Stimulated activated CD8-positive, alpha-beta memory T cell treated with anti-CD3 and anti-CD28 coated beads, Interleukin-7, amount 100 ng/mL, for 48 hours (primary cell): ENCODE measurements around the gene KRT9.
"Not testable (repeated sequence)": the region's sequence is repeated elsewhere in the genome, so short reads cannot be mapped to it uniquely, and the experiment has no call there.

ENCODE experiments used
- DNase-seq, 2 donors: peaks; one replicate each; pipeline ENCODE4 v3.0.0-alpha.2; 2020; ENCODE audit warnings: low read depth in 1 of 2; ENCODE audit errors: extremely low read depth in 1 of 2

Gene KRT9

GRCh38 chr17:41602524-41602923 is 30.7 kb upstream of the KRT9 start:
- no peak for DNase-seq

GRCh38 chr17:41600318-41600717 is 28.5 kb upstream of the KRT9 start:
- DNase-seq = no peak

- DNase-seq = no peak
Measured at GRCh38 chr17:41599680-41600079, 27.8 kb upstream of the KRT9 start.

- DNase-seq = no peak
Measured at GRCh38 chr17:41595585-41595984, 23.7 kb upstream of the KRT9 start.

- DNase-seq = no peak
Measured at GRCh38 chr17:41594363-41594915, 22.6 kb upstream of the KRT9 start.

- DNase-seq = no peak
Measured at GRCh38 chr17:41593306-41593981, 21.6 kb upstream of the KRT9 start.

GRCh38 chr17:41592601-41593305 is 20.9 kb upstream of the KRT9 start:
- DNase-seq = no peak

GRCh38 chr17:41589301-41589700 is 17.4 kb upstream of the KRT9 start:
- no peak for DNase-seq

GRCh38 chr17:41588126-41588810 is 16.4 kb upstream of the KRT9 start:
- DNase-seq = no peak

- no peak for DNase-seq
Measured at GRCh38 chr17:41586863-41587495, 15.1 kb upstream of the KRT9 start, which contains the start of gene KRT14. Gene KRT14, minus strand, starts transcription at chr17:41586895. Its CDS starts 61 bp downstream, at chr17:41586834.

GRCh38 chr17:41585301-41586056 is 13.6 kb upstream of the KRT9 start:
- DNase-seq = no peak

GRCh38 chr17:41584331-41584927 is 12.6 kb upstream of the KRT9 start:
- not testable (repeated sequence) for DNase-seq

GRCh38 chr17:41583137-41584127 is 11.6 kb upstream of the KRT9 start:
- no peak for DNase-seq

- DNase-seq = not testable (repeated sequence)
Measured at GRCh38 chr17:41582061-41582968, 10.5 kb upstream of the KRT9 start.

GRCh38 chr17:41581366-41582060 is 9.7 kb upstream of the KRT9 start:
- DNase-seq = no peak

GRCh38 chr17:41580687-41581365 is 9.0 kb upstream of the KRT9 start:
- no peak for DNase-seq

GRCh38 chr17:41580244-41580575 is 8.4 kb upstream of the KRT9 start:
- no peak for DNase-seq
